Activated T-helper 1 cell treated with anti-CD3 and anti-CD28 coated beads, Interleukin-2, amount 50 U/mL, for 16 hours (primary cell): ENCODE data around the gene RINL.
"Not testable (repeated sequence)": the region's sequence is repeated elsewhere in the genome, so short reads cannot be mapped to it uniquely, and the experiment has no call there.

Source experiments
- DNase-seq, 2 donors: peaks; one replicate each; pipeline ENCODE4 v3.0.0-alpha.2; 2020; ENCODE audit warnings: low read depth in 1 of 2, low spot score in 1 of 2

Gene RINL

GRCh38 chr19:38904581-38905539 is 26.8 kb upstream of the RINL start:
- DNase-seq, result no peak

GRCh38 chr19:38901683-38902082 is 23.6 kb upstream of the RINL start:
- no peak for DNase-seq

- no peak for DNase-seq
These were observed 22.7 kb upstream of the RINL start for GRCh38 chr19:38900743-38901190.

GRCh38 chr19:38900202-38900629 is 22.1 kb upstream of the RINL start:
- DNase-seq, result no peak

GRCh38 chr19:38899447-38900201 is 21.5 kb upstream of the RINL start, which contains the start of the genes NFKBIB and SIRT2:
TSS of gene NFKBIB (plus strand) at chr19:38899969. CDS start at chr19:38900033, 64 bp downstream.
TSS of gene SIRT2 (minus strand) at chr19:38899618. CDS start at chr19:38899521, 97 bp downstream.
- peak; percentile 95 to 98 for DNase-seq

GRCh38 chr19:38898788-38899446 is 20.8 kb upstream of the RINL start:
- no peak for DNase-seq

GRCh38 chr19:38894968-38895367 is 16.9 kb upstream of the RINL start:
- no peak for DNase-seq

- DNase-seq, result no peak
These were observed 15.3 kb upstream of the RINL start for GRCh38 chr19:38893341-38893771.

GRCh38 chr19:38892841-38893240 is 14.8 kb upstream of the RINL start:
- no peak for DNase-seq

GRCh38 chr19:38891771-38892170 is 13.7 kb upstream of the RINL start:
- no peak for DNase-seq

- DNase-seq, result no peak
These were observed 12.6 kb upstream of the RINL start for GRCh38 chr19:38890686-38891085.

- DNase-seq, result no peak
These were observed 11.7 kb upstream of the RINL start for GRCh38 chr19:38889803-38890202.

- no peak for DNase-seq
These were observed 10.8 kb upstream of the RINL start for GRCh38 chr19:38888876-38889275.

- not testable (repeated sequence) for DNase-seq
These were observed 6.6 kb upstream of the RINL start for GRCh38 chr19:38884691-38885090.

GRCh38 chr19:38883286-38883685 is 5.2 kb upstream of the RINL start:
- no peak for DNase-seq

- DNase-seq, result no peak
These were observed 3.0 kb upstream of the RINL start for GRCh38 chr19:38880882-38881609.

GRCh38 chr19:38880076-38880881 is 2.2 kb upstream of the RINL start:
- no peak for DNase-seq

- DNase-seq, result no peak
These were observed 1.3 kb upstream of the RINL start for GRCh38 chr19:38879400-38879751.

GRCh38 chr19:38878575-38879399 is 712 bp upstream of the RINL start:
- DNase-seq, result no peak
